Esophagus muscularis mucosa (tissue), 4 donors: ENCODE measurements around the gene ODAD4. TPM values are rescaled to one million over a fixed set of nuclear protein-coding genes. Genes with fewer than 3 reads are reported as not detected.

Source experiments
- DNase-seq: peaks from one replicate; pipeline ENCODE4 v3.0.0-alpha.2; 2017; ENCODE audit errors: extremely low spot score
- H3K27ac ChIP-seq, 4 donors: fragments of 200-600 bp; sonication (generic); replicated peaks in 1 of 4; 1 replicate in 3 of 4; 2 replicates in 1 of 4; pipeline ENCODE4 v1.5.1; 2016 to 2019; ENCODE audit warnings: mild to moderate bottlenecking in 1 of 4
- H3K27me3 ChIP-seq, 4 donors: fragments of 200-600 bp; sonication (generic); one replicate each; pipeline versions ENCODE4 v1.5.1 to v1.6.0; 2016 to 2019
- H3K36me3 ChIP-seq, 4 donors: fragments of 200-600 bp; sonication (generic); one replicate each; pipeline ENCODE4 v1.5.1; 2016 to 2019
- H3K4me1 ChIP-seq, 4 donors: fragments of 200-600 bp; sonication (generic); one replicate each; pipeline ENCODE4 v1.5.1; 2016 to 2019
- H3K4me3 ChIP-seq, 4 donors: fragments of 200-600 bp; sonication (generic); 1 replicate in 2 of 4; 2 replicates in 2 of 4; pipeline ENCODE4 v1.5.1; 2016 to 2019; ENCODE audit warnings: mild to moderate bottlenecking in 4 of 4, moderate library complexity in 1 of 4
- H3K9me3 ChIP-seq, 4 donors: fragments of 200-600 bp; sonication (generic); 1 replicate in 3 of 4; 2 replicates in 1 of 4; pipeline ENCODE4 v1.5.1; 2016 to 2019
- CTCF ChIP-seq, 3 experiments: fragments of 200-600 bp in 2 of 3; fragments of 450-650 bp in 1 of 3; sonication (generic) in 2 of 3; IDR thresholded peaks; one replicate each; pipeline ENCODE4 v1.5.1; 2017 to 2019; ENCODE audit warnings: antibody characterized with exemption in 3 of 3, mild to moderate bottlenecking in 2 of 3, moderate library complexity in 1 of 3
- EP300 ChIP-seq: sonication (generic); formaldehyde crosslinking; IDR thresholded peaks from one replicate; pipeline ENCODE4 v1.6.1; 2017; ENCODE audit warnings: antibody characterized with exemption
- POLR2A ChIP-seq: fragments of 450-650 bp; IDR thresholded peaks from one replicate; pipeline ENCODE4 v1.6.1; 2017; ENCODE audit warnings: antibody characterized with exemption, moderate library complexity, mild to moderate bottlenecking, low read depth
- POLR2AphosphoS5 ChIP-seq, 2 donors: sonication (generic); formaldehyde crosslinking; IDR thresholded peaks; one replicate each; pipeline ENCODE4 v1.6.1; 2017; ENCODE audit warnings: antibody characterized with exemption in 2 of 2
- WGBS: methylation state at CpG from one replicate; pipeline ENCODE4 v1.1.5; 2018; 5-methylcytosine and 5-hydroxymethylcytosine counted together
- intact Hi-C: fragments of 100-400 bp; cut with DNase I; formaldehyde crosslinking; loops from one replicate; pipeline ENCODE4 v1.15.1; 2023
- total RNA-seq, 4 donors: library from RNA; depleted of rRNA; stranded (reverse); fragments of >200 nt; gene quantifications; one replicate each; pipeline versions ENCODE4 v1.1.0 to v1.2.1, GENCODE V29; 2016

ODAD4 gene
- total RNA-seq, 4 donors from 2014 or later: 0.33 to 1.7 (median 1.1) TPM

DNA sequence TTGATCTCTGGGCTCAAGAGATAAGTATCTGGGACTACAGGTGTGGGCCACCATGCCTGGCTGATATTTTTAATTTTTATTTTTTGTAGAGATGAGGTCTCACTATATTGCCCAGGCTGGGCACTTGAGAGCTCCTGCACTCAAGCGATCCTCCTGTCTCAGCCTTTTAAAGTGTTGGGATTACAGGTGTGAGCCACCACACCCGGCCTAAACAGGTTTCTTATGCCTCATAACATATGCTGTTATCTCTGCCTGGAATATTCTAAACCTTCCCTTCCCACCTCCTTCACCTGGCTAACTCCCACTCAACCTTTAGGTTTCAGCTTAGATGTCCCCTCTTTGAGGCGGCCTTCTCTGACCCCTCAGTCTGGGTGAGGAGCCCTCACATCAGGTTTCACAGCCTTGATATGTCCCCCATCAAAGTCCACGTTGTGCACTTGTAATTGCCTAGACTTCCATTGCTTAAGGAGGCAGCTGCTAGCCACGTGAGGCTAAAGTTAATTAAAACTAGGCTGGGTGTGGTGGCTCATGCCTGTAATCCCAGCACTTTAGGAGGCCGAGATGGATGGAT is 27.5 kb downstream of the ODAD4 start:
- TF ChIP-seq POLR2AphosphoS5 (IDR thresholded peaks at IDR 0.05) (no peak), CTCF (IDR thresholded peaks at IDR 0.05) (no peak), POLR2A (no peak), EP300 (no peak)
- Histone ChIP-seq H3K36me3 (peaks cover 0 to 11% (median 3%) of the 10 kb centered on the region in 4 donors), H3K9me3 (no peaks in the 10 kb centered on the region), H3K27me3 (no peaks in the 10 kb centered on the region), H3K4me1 (peaks cover 3 to 7% (median 5%) of the 10 kb centered on the region in 4 donors), H3K4me3 (no peak overlapping the region), H3K27ac (no peak overlapping the region)
- DNase-seq: no peak
- intact Hi-C loops: no loop called here
- 85% methylated on average over 6 of the region's 6 CpGs for WGBS

GRCh38 chr17:41959030-41959335 is 28.6 kb downstream of the ODAD4 start:
- intact Hi-C loops: no loop called here
- TF ChIP-seq CTCF (IDR thresholded peaks at IDR 0.05) (no peak), EP300 (no peak)
- no peaks in the 10 kb centered on the region for H3K9me3 ChIP-seq
- peaks cover 0 to 6% (median 3%) of the 10 kb centered on the region in 4 donors for H3K36me3 ChIP-seq
- H3K27ac ChIP-seq: no peak overlapping the region
- 67% methylated on average over 1 of the region's 2 CpGs for WGBS
- no peaks in the 10 kb centered on the region for H3K27me3 ChIP-seq
- H3K4me1 ChIP-seq: peaks cover 3 to 9% (median 7%) of the 10 kb centered on the region in 4 donors
- H3K4me3 ChIP-seq: no peak overlapping the region
- no peak for DNase-seq

GRCh38 chr17:41959336-41960095 is 29.1 kb downstream of the ODAD4 start:
- WGBS: 52% methylated on average over 9 of the region's 17 CpGs

DNA sequence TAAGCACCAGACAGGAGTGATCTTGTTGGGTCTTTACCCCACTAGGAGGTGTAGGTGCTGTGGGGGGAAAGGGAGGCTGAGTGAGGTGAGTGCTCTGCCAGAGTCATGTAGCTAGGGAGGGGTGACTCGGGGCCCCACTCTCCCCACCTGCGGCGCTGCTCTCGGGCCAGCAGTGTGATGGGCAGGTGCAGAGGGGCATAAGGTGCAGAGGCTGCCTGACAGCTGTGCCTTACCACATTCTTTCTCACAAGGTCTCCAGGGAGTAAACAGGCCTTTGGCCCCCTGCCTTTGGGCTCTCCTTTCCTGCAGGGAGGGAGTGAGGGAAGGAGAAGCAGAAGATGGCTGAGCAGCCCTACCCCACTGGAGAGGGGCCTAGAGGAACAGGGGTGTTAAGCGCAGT is 31.7 kb downstream of the ODAD4 start:
- intact Hi-C loops: no loop called here
- H3K36me3 ChIP-seq: no peaks in the 10 kb centered on the region
- H3K9me3 ChIP-seq: no peaks in the 10 kb centered on the region
- H3K27ac ChIP-seq: no peak overlapping the region
- no peaks in the 10 kb centered on the region for H3K27me3 ChIP-seq
- DNase-seq: no peak
- 82% methylated on average over 5 of the region's 5 CpGs for WGBS
- no peak overlapping the region for H3K4me3 ChIP-seq
- TF ChIP-seq POLR2A (no peak), POLR2AphosphoS5 (IDR thresholded peaks at IDR 0.05) (no peak), EP300 (no peak), CTCF (IDR thresholded peaks at IDR 0.05) (no peak)
- peaks cover 11 to 23% (median 20%) of the 10 kb centered on the region in 4 donors for H3K4me1 ChIP-seq

More at GRCh38 chr17:41959336-41960095, 29.1 kb downstream of the ODAD4 start:
- no peak overlapping the region for H3K27ac ChIP-seq
- no peak overlapping the region for H3K4me3 ChIP-seq
- intact Hi-C loops: no loop called here
- peaks cover 3 to 9% (median 7%) of the 10 kb centered on the region in 4 donors for H3K4me1 ChIP-seq
- no peaks in the 10 kb centered on the region for H3K9me3 ChIP-seq
- DNase-seq: no peak
- peaks cover 0 to 6% (median 2%) of the 10 kb centered on the region in 4 donors for H3K36me3 ChIP-seq
- TF ChIP-seq CTCF (IDR thresholded peaks at IDR 0.05): peak in 2 of 3 experiments; percentile 6 to 11
- TF ChIP-seq EP300: no peak
- no peaks in the 10 kb centered on the region for H3K27me3 ChIP-seq
